GM12878 (cell line): ENCODE results near the gene HIVEP3. TPM values are rescaled to one million over a fixed set of nuclear protein-coding genes. Genes with fewer than 3 reads are reported as not detected.

ENCODE experiments used
- ATAC-seq: fragments of 200-7000 bp; cut with Tn5 transposase; 3 replicates; pipeline ENCODE4 v1.9.1; 2020; ENCODE audit warnings: mild to moderate bottlenecking, moderate library complexity
- BruUV-seq: library from RNA; stranded (reverse); fragments of 400-500 nt; replicated peaks from 2 replicates; lab custom pipeline; 2021; lab: Mats Ljungman, UMichigan
- CTCF ChIA-PET: fragments of 300-600 bp; sonication (Branson Sonifier 250); formaldehyde crosslinking; extraction: SDS; loops from one replicate; lab custom pipeline; 2021; ENCODE audit warnings: inconsistent platforms; lab: Yijun Ruan, JAX
- POLR2A ChIA-PET: fragments of 350-600 bp; formaldehyde crosslinking; extraction: SDS; loops from one replicate; lab custom pipeline; 2021; ENCODE audit warnings: inconsistent platforms; lab: Charles Lee
- RAD21 ChIA-PET: fragments of 300-600 bp; sonication (Branson Sonifier 250); formaldehyde crosslinking; loops from one replicate; lab custom pipeline; 2023; ENCODE audit warnings: antibody characterized with exemption; ENCODE audit not compliant: unreplicated experiment; lab: Charles Lee
- SMC1A ChIA-PET: fragments of 300-600 bp; sonication (Branson Sonifier 250); formaldehyde crosslinking; loops from one replicate; lab custom pipeline; 2023; ENCODE audit not compliant: unreplicated experiment, uncharacterized antibody; lab: Charles Lee
- DNase-seq: peaks from one replicate; pipeline ENCODE4 v3.0.0-alpha.2; 2011; ENCODE audit warnings: low read depth, low spot score
- FAIRE-seq: peaks from 3 replicates; lab custom pipeline; 2011; peaks lifted over from hg19 to GRCh38; lab: Jason Lieb, UNC
- H2AFZ ChIP-seq: 2 replicates; pipeline ENCODE4 v1.6.0; 2011; ENCODE audit warnings: low read depth, low read length, control low read depth; ENCODE audit not compliant: control insufficient read depth
- H3K27ac ChIP-seq: 2 replicates; pipeline ENCODE4 v1.5.1; 2011; ENCODE audit warnings: control low read depth; ENCODE audit not compliant: control insufficient read depth, insufficient read depth
- H3K27me3 ChIP-seq, 2 experiments: replicated peaks in 1 of 2; 2 replicates each; pipeline versions ENCODE4 v1.6.0 to v1.6.1; 2011; ENCODE audit warnings: low read length in 1 of 2; ENCODE audit not compliant: control insufficient read depth in 2 of 2, insufficient read depth in 2 of 2
- H3K36me3 ChIP-seq, 2 experiments: 2 replicates each; pipeline ENCODE4 v1.5.1; 2011; ENCODE audit warnings: low read length in 1 of 2; ENCODE audit not compliant: control insufficient read depth in 2 of 2, insufficient read depth in 2 of 2
- H3K4me1 ChIP-seq: 2 replicates; pipeline ENCODE4 v1.6.1; 2011; ENCODE audit warnings: mild to moderate bottlenecking, low read length, moderate library complexity, mixed read lengths; ENCODE audit not compliant: control insufficient read depth, insufficient read depth
- H3K4me2 ChIP-seq: 2 replicates; pipeline ENCODE4 v1.6.0; 2011; ENCODE audit warnings: control low read depth; ENCODE audit not compliant: control insufficient read depth, insufficient read depth
- H3K4me3 ChIP-seq: fragments of 200-600 bp; sonication (generic); 2 replicates; pipeline ENCODE4 v1.5.1; 2016
- H3K79me2 ChIP-seq: 2 replicates; pipeline ENCODE4 v1.6.0; 2011; ENCODE audit warnings: low read length; ENCODE audit not compliant: control insufficient read depth, insufficient read depth
- H3K9ac ChIP-seq: 2 replicates; pipeline ENCODE4 v1.8.0; 2011; ENCODE audit warnings: low read length, control low read depth, mixed read lengths; ENCODE audit not compliant: control insufficient read depth, insufficient read depth
- H3K9me3 ChIP-seq: replicated peaks from 3 replicates; pipeline ENCODE4 v1.5.1; 2011; ENCODE audit warnings: mild to moderate bottlenecking, low read length; ENCODE audit not compliant: control insufficient read depth, insufficient read depth
- H4K20me1 ChIP-seq: 2 replicates; pipeline ENCODE4 v1.6.0; 2011; ENCODE audit not compliant: control insufficient read depth, insufficient read depth
- CBX5 ChIP-seq: sonication (generic); IDR thresholded peaks from 2 replicates; pipeline ENCODE4 v1.6.1; 2016; ENCODE audit warnings: low read depth, moderate library complexity, mild to moderate bottlenecking, inconsistent platforms
- CREB1 ChIP-seq: IDR thresholded peaks from 2 replicates; pipeline ENCODE4 v1.6.1; 2012; ENCODE audit warnings: low read depth, mild to moderate bottlenecking, inconsistent platforms
- DPF2 ChIP-seq: fragments of 450-650 bp; IDR thresholded peaks from 2 replicates; pipeline ENCODE4 v1.6.1; 2017; ENCODE audit warnings: mild to moderate bottlenecking
- FOXM1 ChIP-seq: IDR thresholded peaks from 2 replicates; pipeline ENCODE4 v1.6.1; 2012; ENCODE audit warnings: low read depth, mild to moderate bottlenecking, inconsistent platforms, low read length, moderate library complexity
- NFYA ChIP-seq: IDR thresholded peaks from 2 replicates; pipeline ENCODE4 v1.6.1; 2011; ENCODE audit warnings: low read depth, mild to moderate bottlenecking, low read length, improper control_type of control experiment, borderline replicate concordance
- RB1 ChIP-seq: fragments of 450-650 bp; formaldehyde crosslinking; IDR thresholded peaks from 2 replicates; pipeline ENCODE4 v1.6.1; 2017; ENCODE audit warnings: mild to moderate bottlenecking, borderline replicate concordance
- SIX5 ChIP-seq: IDR thresholded peaks from 2 replicates; pipeline ENCODE4 v1.6.1; 2011; ENCODE audit warnings: mild to moderate bottlenecking, low read depth, low read length, moderate library complexity; ENCODE audit not compliant: severe bottlenecking
- TCF3 ChIP-seq: IDR thresholded peaks from 2 replicates; pipeline ENCODE4 v1.6.1; 2012; ENCODE audit warnings: low read depth, mild to moderate bottlenecking, low read length, borderline replicate concordance; ENCODE audit not compliant: insufficient read depth
- ZNF384 ChIP-seq: IDR thresholded peaks from 2 replicates; pipeline ENCODE4 v1.6.1; 2012; ENCODE audit warnings: low read depth, mild to moderate bottlenecking, low read length, improper control_type of control experiment, borderline replicate concordance
- ZSCAN29 ChIP-seq: fragments of 450-650 bp; IDR thresholded peaks from 2 replicates; pipeline ENCODE4 v1.6.1; 2017; ENCODE audit warnings: mild to moderate bottlenecking, moderate library complexity
- WGBS: methylation state at CpG from one replicate; pipeline ENCODE4 v1.1.6; 2016; ENCODE audit warnings: low lambda C conversion rate; ENCODE audit not compliant: insufficient replicate concordance, insufficient coverage; ENCODE audit errors: missing lambda C conversion rate; 5-methylcytosine and 5-hydroxymethylcytosine counted together
- in situ Hi-C: fragments of 300-500 bp; cut with MboI; formaldehyde crosslinking; loops from 9 replicates; pipeline ENCODE4 v1.14.3; 2018; ENCODE audit warnings: mixed read lengths
- intact Hi-C: fragments of 100-400 bp; cut with micrococcal nuclease; formaldehyde crosslinking; loops from one replicate; pipeline ENCODE4 v1.14.2; 2022; ENCODE audit not compliant: unreplicated experiment
- polyA plus RNA-seq, 11 experiments: library from polyadenylated mRNA; depleted of rRNA in 4 of 11; unstranded in 6 of 11; stranded (reverse) in 5 of 11; fragments of >200 nt; fragmentation: Nextera tagmentation in 4 of 11; fragmentation: Illumina TruSeq in 1 of 11; extraction: Ambion mirVana in 4 of 11; extraction: Trizol in 1 of 11; gene quantifications; 1 replicate in 1 of 11; 2 replicates in 10 of 11; pipeline versions ENCODE4 v1.2.1 to v1.2.3, GENCODE V29; 2011 to 2016; ENCODE audit warnings: inconsistent platforms in 2 of 11, missing spikeins in 2 of 11, low read depth in 1 of 11
- total RNA-seq, 4 experiments: library from RNA; depleted of rRNA in 3 of 4; stranded (reverse); fragments of >200 nt in 3 of 4; fragmentation: Illumina TruSeq in 1 of 4; extraction: Trizol in 1 of 4; gene quantifications; 2 replicates each; pipeline versions ENCODE4 v1.2.1 to v1.2.3, GENCODE V29; 2013 to 2021
- TF ChIP-seq, protein P1 (sequence below): IDR thresholded peaks from 2 replicates; pipeline ENCODE4 v1.6.1; 2012; ENCODE audit warnings: improper control_type of control experiment, low read depth, low read length; ENCODE audit not compliant: insufficient replicate concordance
- TF ChIP-seq, protein P2 (sequence below): IDR thresholded peaks from 2 replicates; pipeline ENCODE4 v1.6.1; 2011; ENCODE audit warnings: low read depth, low read length, improper control_type of control experiment, borderline replicate concordance

Gene HIVEP3
- total and polyA plus RNA-seq, 10 of the 15 experiments (the other 5 are each of a cell fraction or from before 2014, with no cell fraction given): 1.8 to 13.6 (median 3.8) TPM

DNA sequence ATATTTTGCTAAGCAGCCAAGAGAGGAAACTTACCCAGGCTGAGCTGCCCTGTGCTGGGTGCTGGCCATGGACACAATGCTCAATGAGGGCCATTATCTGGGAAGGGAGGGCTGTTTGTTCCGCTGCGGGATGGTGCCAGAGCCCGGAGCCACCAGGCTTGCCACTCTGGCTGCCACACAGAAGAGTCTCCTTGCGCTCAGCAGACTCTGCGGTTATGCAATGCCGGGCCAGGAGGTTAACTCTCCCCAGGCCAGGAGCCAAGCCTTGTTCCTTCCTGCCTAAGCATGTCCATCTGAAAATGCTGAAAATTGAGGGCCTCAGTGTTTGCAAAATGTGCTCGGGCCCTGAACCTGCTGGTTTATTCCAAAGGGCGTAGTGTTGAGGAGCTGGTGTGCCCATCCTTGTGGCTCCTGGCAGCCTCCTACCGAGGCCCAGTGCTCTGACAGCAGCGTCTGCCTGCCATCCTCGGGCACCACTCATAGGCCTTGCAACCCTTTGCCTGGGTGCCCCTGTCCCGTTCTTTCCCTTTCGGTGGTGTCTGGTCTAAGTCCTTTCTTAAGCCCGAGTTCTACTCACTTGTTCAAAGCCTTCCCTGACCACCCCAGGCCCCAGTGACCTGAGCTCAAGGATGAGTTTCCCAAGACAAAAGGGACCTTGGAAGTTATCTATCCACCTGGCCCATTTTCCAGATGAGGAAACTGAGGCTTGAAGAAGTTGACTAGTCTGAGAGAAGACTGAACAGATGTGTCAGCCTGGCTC lies 300.5 kb downstream of the HIVEP3 start (continued):
- TF ChIP-seq, protein P1, sequence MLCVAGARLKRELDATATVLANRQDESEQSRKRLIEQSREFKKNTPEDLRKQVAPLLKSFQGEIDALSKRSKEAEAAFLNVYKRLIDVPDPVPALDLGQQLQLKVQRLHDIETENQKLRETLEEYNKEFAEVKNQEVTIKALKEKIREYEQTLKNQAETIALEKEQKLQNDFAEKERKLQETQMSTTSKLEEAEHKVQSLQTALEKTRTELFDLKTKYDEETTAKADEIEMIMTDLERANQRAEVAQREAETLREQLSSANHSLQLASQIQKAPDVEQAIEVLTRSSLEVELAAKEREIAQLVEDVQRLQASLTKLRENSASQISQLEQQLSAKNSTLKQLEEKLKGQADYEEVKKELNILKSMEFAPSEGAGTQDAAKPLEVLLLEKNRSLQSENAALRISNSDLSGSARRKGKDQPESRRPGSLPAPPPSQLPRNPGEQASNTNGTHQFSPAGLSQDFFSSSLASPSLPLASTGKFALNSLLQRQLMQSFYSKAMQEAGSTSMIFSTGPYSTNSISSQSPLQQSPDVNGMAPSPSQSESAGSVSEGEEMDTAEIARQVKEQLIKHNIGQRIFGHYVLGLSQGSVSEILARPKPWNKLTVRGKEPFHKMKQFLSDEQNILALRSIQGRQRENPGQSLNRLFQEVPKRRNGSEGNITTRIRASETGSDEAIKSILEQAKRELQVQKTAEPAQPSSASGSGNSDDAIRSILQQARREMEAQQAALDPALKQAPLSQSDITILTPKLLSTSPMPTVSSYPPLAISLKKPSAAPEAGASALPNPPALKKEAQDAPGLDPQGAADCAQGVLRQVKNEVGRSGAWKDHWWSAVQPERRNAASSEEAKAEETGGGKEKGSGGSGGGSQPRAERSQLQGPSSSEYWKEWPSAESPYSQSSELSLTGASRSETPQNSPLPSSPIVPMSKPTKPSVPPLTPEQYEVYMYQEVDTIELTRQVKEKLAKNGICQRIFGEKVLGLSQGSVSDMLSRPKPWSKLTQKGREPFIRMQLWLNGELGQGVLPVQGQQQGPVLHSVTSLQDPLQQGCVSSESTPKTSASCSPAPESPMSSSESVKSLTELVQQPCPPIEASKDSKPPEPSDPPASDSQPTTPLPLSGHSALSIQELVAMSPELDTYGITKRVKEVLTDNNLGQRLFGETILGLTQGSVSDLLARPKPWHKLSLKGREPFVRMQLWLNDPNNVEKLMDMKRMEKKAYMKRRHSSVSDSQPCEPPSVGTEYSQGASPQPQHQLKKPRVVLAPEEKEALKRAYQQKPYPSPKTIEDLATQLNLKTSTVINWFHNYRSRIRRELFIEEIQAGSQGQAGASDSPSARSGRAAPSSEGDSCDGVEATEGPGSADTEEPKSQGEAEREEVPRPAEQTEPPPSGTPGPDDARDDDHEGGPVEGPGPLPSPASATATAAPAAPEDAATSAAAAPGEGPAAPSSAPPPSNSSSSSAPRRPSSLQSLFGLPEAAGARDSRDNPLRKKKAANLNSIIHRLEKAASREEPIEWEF: no peak
- no peak for TF ChIP-seq FOXM1
- TF ChIP-seq CBX5: no peak
- TF ChIP-seq, protein P2, sequence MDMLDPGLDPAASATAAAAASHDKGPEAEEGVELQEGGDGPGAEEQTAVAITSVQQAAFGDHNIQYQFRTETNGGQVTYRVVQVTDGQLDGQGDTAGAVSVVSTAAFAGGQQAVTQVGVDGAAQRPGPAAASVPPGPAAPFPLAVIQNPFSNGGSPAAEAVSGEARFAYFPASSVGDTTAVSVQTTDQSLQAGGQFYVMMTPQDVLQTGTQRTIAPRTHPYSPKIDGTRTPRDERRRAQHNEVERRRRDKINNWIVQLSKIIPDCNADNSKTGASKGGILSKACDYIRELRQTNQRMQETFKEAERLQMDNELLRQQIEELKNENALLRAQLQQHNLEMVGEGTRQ: no peak

DNA sequence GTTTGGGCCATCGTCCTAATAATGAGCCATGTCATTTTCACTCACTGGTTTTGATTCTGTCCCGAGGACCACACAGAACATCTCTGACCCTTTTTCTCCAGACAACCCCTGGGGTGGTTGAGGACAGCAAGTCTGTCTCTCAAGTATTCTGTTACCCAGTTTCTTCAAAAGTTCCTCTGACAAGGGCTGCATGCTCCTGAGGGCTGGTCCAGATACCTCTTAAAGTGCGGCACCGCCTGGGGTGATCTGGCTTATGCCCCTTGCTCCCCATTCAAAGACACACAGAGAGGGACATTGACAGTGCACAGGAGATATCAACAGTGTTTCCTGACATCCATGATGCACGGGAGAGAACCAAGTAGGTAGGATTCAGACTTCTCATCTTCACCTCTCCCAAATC lies 301.4 kb downstream of the HIVEP3 start:
- TF ChIP-seq CREB1: no peak
- no peak for TF ChIP-seq DPF2
- TF ChIP-seq TCF3: no peak
- no peak for TF ChIP-seq NFYA
- no peak for TF ChIP-seq ZNF384
- TF ChIP-seq ZSCAN29: no peak
- TF ChIP-seq RB1: no peak
- TF ChIP-seq SIX5: no peak
- Histone ChIP-seq H3K27me3 (no peaks in the 10 kb centered on the region), H3K27ac (no peak overlapping the region), H3K9me3 (no peaks in the 10 kb centered on the region), H4K20me1 (no peaks in the 10 kb centered on the region), H3K36me3 (no peaks in the 10 kb centered on the region; a peak in 2 of 4 replicates), H2AFZ (no peak overlapping the region), H3K4me2 (no peak overlapping the region), H3K4me3 (no peak overlapping the region), H3K4me1 (peaks cover 8% of the 10 kb centered on the region; the same call in 1 of the 2 replicates), H3K79me2 (no peaks in the 10 kb centered on the region; the same call in 1 of the 2 replicates), H3K9ac (no peak overlapping the region)
- ChIA-PET SMC1A (interaction anchor here (1.2 kb wide), 1 partner anchor 22 kb away, joined by 3 read pairs; no protein-coding TSS in a partner anchor), POLR2A (no interaction called here), RAD21 (no interaction called here), CTCF (no interaction called here)
- FAIRE-seq (no peak), DNase-seq (no peak), ATAC-seq (no peak)
- whole genome bisulfite sequencing: 78% methylated on average over 5 of the region's 5 CpGs
- in situ Hi-C loops (no loop called here), intact Hi-C loops (no loop called here)
- BruUV-seq: no TSS peak
